ENCODE data around the gene APBA1. TPM values are rescaled to one million over a fixed set of nuclear protein-coding genes. Genes with fewer than 3 reads are reported as not detected.

Gene APBA1
- total and polyA plus RNA-seq, 2 of the 4 experiments (the other 2 are of a cell fraction) = 3.8 to 5.1 TPM

GRCh38 chr9:69469136-69469535, 203.0 kb downstream of the APBA1 start:
- no peak overlapping the region for H4K5ac ChIP-seq (ENCODE audit: low read depth, low read length)
- no peak overlapping the region for H2BK15ac ChIP-seq (ENCODE audit: low read depth, low read length)
- H4K20me1 ChIP-seq (ENCODE audit: insufficient read depth, low read length) = no peaks in the 10 kb centered on the region
- no peaks in the 10 kb centered on the region for H3K9me1 ChIP-seq (ENCODE audit: insufficient read depth, low read length)
- TF ChIP-seq USF2 (IDR thresholded peaks at IDR 0.05; ENCODE audit: low read depth, low read length) (no peak), SMC3 (IDR thresholded peaks at IDR 0.05; ENCODE audit: low read depth, low read length) (no peak), CTCF (conservative IDR thresholded peaks at IDR 0.05; ENCODE audit: low read depth, low read length) (no peak), RAD21 (IDR thresholded peaks at IDR 0.05; ENCODE audit: low read length) (no peak), MAZ (IDR thresholded peaks at IDR 0.05; ENCODE audit: borderline replicate concordance, low read depth, low read length) (no peak)
- H2AK5ac ChIP-seq (ENCODE audit: low read depth, low read length) = no peak overlapping the region
- H3K27ac ChIP-seq (ENCODE audit: insufficient read depth, low read length) = no peak overlapping the region
- dilution Hi-C loops (cut with HindIII; ENCODE audit: low sequenced_read_pairs, unreplicated experiment) = no loop called here
- ATAC-seq (ENCODE audit: low read depth) = no peak
- no peaks in the 10 kb centered on the region for H3K79me1 ChIP-seq (ENCODE audit: low read depth in 1 of 2, low read length in 2 of 2)
- H3K36me3 ChIP-seq (ENCODE audit: control insufficient read depth, insufficient read depth, low read length) = no peaks in the 10 kb centered on the region
- H4K91ac ChIP-seq (ENCODE audit: insufficient read depth, low read depth, low read length) = no peak overlapping the region
- no peaks in the 10 kb centered on the region; the same call in 1 of the 2 replicates for H3K4me1 ChIP-seq (ENCODE audit: control insufficient read depth, insufficient read depth, low read length)
- intact Hi-C loops (cut with micrococcal nuclease) = loop anchor here (5.0 kb wide), 1 partner anchor 138 kb away; no protein-coding TSS in a partner anchor
- H3K23ac ChIP-seq (ENCODE audit: low read depth, low read length) = no peak overlapping the region
- H2BK5ac ChIP-seq (ENCODE audit: low read depth, low read length, poor library complexity, severe bottlenecking) = no peak overlapping the region
- POLR2A ChIA-PET (ENCODE audit: unreplicated experiment) = no interaction called here
- H2BK20ac ChIP-seq (ENCODE audit: low read depth, low read length) = no peak overlapping the region
- H3K9ac ChIP-seq (ENCODE audit: low read depth, low read length) = no peak overlapping the region
- H2AFZ ChIP-seq (replicated peaks; ENCODE audit: low read length, poor library complexity) = no peak overlapping the region
- CTCF ChIA-PET = no interaction called here
- H3K18ac ChIP-seq (ENCODE audit: low read depth, low read length) = no peak overlapping the region
- H3K4me3 ChIP-seq (ENCODE audit: insufficient read depth, low read depth, low read length) = no peak overlapping the region
- H2AK9ac ChIP-seq (replicated peaks; ENCODE audit: low read depth, low read length, poor library complexity) = no peak overlapping the region
- H3K27me3 ChIP-seq (ENCODE audit: control insufficient read depth, insufficient read depth, low read length) = no peaks in the 10 kb centered on the region
- H3K4ac ChIP-seq (ENCODE audit: low read depth, low read length) = no peak overlapping the region
- no peaks in the 10 kb centered on the region for H3K9me3 ChIP-seq (ENCODE audit: control insufficient read depth, insufficient read depth, low read length)
- H3K14ac ChIP-seq (replicated peaks; ENCODE audit: low read depth, low read length) = no peak overlapping the region
- H3K4me2 ChIP-seq (ENCODE audit: low read depth, low read length) = no peak overlapping the region
- H3K56ac ChIP-seq (ENCODE audit: extremely low read depth, insufficient read depth, low read length) = no peak overlapping the region
- H2BK120ac ChIP-seq (ENCODE audit: low read depth, low read length) = no peak overlapping the region
- BruUV-seq (replicated peaks) = no TSS peak
- no peak overlapping the region for H4K8ac ChIP-seq (ENCODE audit: low read depth in 2 of 2, low read length in 2 of 2)
- DNase-seq = peak; percentile 28
- in situ Hi-C loops (cut with MboI; ENCODE audit: low sequenced_read_pairs) = no loop called here

All from IMR-90 (cell line).